Activated CD4-positive, alpha-beta T cell treated with anti-CD3 and anti-CD28 coated beads, Interleukin-2, amount 50 U/mL, for 1 hour (primary cell): ENCODE data around the gene ERBB4.
"Not testable (repeated sequence)": the region's sequence is repeated elsewhere in the genome, so short reads cannot be mapped to it uniquely, and the experiment has no call there.

Source experiments
- DNase-seq: peaks from one replicate; pipeline ENCODE4 v3.0.0-alpha.2; 2020

ERBB4 gene

GRCh38 chr2:211766689-211767088 is 771.9 kb downstream of the ERBB4 start:
- no peak for DNase-seq

- DNase-seq, result no peak
These were observed 776.1 kb downstream of the ERBB4 start for GRCh38 chr2:211762479-211762878.

- DNase-seq, result no peak
These were observed 778.5 kb downstream of the ERBB4 start for GRCh38 chr2:211760103-211760502.

- DNase-seq, result no peak
These were observed 782.3 kb downstream of the ERBB4 start for GRCh38 chr2:211756266-211756665.

GRCh38 chr2:211755187-211755586 is 783.4 kb downstream of the ERBB4 start:
- no peak for DNase-seq

GRCh38 chr2:211751848-211752247 is 786.8 kb downstream of the ERBB4 start:
- no peak for DNase-seq

- no peak for DNase-seq
These were observed 790.3 kb downstream of the ERBB4 start for GRCh38 chr2:211748339-211748738.

- no peak for DNase-seq
These were observed 793.1 kb downstream of the ERBB4 start for GRCh38 chr2:211745295-211746097.

- no peak for DNase-seq
These were observed 794.2 kb downstream of the ERBB4 start for GRCh38 chr2:211744379-211744778.

GRCh38 chr2:211741966-211742365 is 796.6 kb downstream of the ERBB4 start:
- no peak for DNase-seq

GRCh38 chr2:211737282-211737681 is 801.3 kb downstream of the ERBB4 start:
- no peak for DNase-seq

- no peak for DNase-seq
These were observed 808.4 kb downstream of the ERBB4 start for GRCh38 chr2:211730215-211730614.

GRCh38 chr2:211729433-211729832 is 809.2 kb downstream of the ERBB4 start:
- no peak for DNase-seq

- no peak for DNase-seq
These were observed 813.7 kb downstream of the ERBB4 start for GRCh38 chr2:211724933-211725332.

- no peak for DNase-seq
These were observed 815.2 kb downstream of the ERBB4 start for GRCh38 chr2:211723398-211723797.

- no peak for DNase-seq
These were observed 815.7 kb downstream of the ERBB4 start for GRCh38 chr2:211722928-211723327.

- DNase-seq, result not testable (repeated sequence)
These were observed 816.7 kb downstream of the ERBB4 start for GRCh38 chr2:211721874-211722273.

- DNase-seq, result no peak
These were observed 829.2 kb downstream of the ERBB4 start for GRCh38 chr2:211709389-211709788.

GRCh38 chr2:211692689-211693088 is 845.9 kb downstream of the ERBB4 start:
- no peak for DNase-seq

- DNase-seq, result no peak
These were observed 847.9 kb downstream of the ERBB4 start for GRCh38 chr2:211690736-211691135.

- no peak for DNase-seq
These were observed 850.4 kb downstream of the ERBB4 start for GRCh38 chr2:211688196-211688595.

GRCh38 chr2:211674715-211675114 is 863.9 kb downstream of the ERBB4 start:
- no peak for DNase-seq

GRCh38 chr2:211673133-211673905 is 865.3 kb downstream of the ERBB4 start:
- DNase-seq, result no peak

- DNase-seq, result no peak
These were observed 866.6 kb downstream of the ERBB4 start for GRCh38 chr2:211671977-211672376.
